NB4 (cell line): Measurements from ENCODE around the gene RNF175.
"Not testable (repeated sequence)": the region's sequence is repeated elsewhere in the genome, so short reads cannot be mapped to it uniquely, and the experiment has no call there.

Source experiments
- DNase-seq: peaks from one replicate; pipeline ENCODE4 v3.0.0; 2010; ENCODE audit warnings: low read depth
- H3K4me3 ChIP-seq: one replicate; pipeline ENCODE4 v1.5.1; 2011; ENCODE audit warnings: mild to moderate bottlenecking, low read depth, low read length, moderate library complexity
- MAX ChIP-seq: IDR thresholded peaks from 2 replicates; pipeline ENCODE4 v1.6.1; 2011; ENCODE audit warnings: low read depth, low read length
- MYC ChIP-seq: IDR thresholded peaks from 2 replicates; pipeline ENCODE4 v1.6.1; 2011; ENCODE audit warnings: low read depth, low read length
- POLR2A ChIP-seq: IDR thresholded peaks from 2 replicates; pipeline ENCODE4 v1.6.1; 2011; ENCODE audit warnings: mild to moderate bottlenecking; ENCODE audit not compliant: insufficient read length; ENCODE audit errors: extremely low read depth
- TF ChIP-seq, protein P1 (sequence below): IDR thresholded peaks from one replicate; pipeline ENCODE4 v1.5.1; 2012; ENCODE audit warnings: low read depth, low read length

The RNF175 gene

DNA sequence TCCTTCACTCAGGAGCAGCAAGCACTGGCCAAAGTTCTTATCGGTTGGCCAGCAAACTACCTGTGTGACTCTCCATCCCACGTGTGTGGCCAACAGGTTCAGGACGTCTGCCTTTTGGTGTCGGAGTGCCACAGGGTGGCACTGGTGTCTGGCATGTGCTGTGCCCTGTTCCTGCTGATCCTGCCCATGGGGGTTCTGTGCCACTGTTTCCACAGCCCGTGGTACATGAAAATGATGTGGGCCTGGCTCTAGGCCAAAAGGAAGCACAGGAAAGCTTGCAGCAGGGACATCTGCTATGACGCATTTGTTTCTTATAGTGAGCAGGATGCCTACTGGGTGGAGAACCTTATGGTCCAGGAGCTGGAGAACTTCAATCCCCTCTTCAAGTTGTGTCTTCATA lies 80.3 kb downstream of the RNF175 start:
- no peak for DNase-seq
- no peak overlapping the region for H3K4me3 ChIP-seq
- TF ChIP-seq POLR2A (no peak), MAX (no peak), MYC (no peak)
- TF ChIP-seq, protein P1, sequence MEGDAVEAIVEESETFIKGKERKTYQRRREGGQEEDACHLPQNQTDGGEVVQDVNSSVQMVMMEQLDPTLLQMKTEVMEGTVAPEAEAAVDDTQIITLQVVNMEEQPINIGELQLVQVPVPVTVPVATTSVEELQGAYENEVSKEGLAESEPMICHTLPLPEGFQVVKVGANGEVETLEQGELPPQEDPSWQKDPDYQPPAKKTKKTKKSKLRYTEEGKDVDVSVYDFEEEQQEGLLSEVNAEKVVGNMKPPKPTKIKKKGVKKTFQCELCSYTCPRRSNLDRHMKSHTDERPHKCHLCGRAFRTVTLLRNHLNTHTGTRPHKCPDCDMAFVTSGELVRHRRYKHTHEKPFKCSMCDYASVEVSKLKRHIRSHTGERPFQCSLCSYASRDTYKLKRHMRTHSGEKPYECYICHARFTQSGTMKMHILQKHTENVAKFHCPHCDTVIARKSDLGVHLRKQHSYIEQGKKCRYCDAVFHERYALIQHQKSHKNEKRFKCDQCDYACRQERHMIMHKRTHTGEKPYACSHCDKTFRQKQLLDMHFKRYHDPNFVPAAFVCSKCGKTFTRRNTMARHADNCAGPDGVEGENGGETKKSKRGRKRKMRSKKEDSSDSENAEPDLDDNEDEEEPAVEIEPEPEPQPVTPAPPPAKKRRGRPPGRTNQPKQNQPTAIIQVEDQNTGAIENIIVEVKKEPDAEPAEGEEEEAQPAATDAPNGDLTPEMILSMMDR = no peak

DNA sequence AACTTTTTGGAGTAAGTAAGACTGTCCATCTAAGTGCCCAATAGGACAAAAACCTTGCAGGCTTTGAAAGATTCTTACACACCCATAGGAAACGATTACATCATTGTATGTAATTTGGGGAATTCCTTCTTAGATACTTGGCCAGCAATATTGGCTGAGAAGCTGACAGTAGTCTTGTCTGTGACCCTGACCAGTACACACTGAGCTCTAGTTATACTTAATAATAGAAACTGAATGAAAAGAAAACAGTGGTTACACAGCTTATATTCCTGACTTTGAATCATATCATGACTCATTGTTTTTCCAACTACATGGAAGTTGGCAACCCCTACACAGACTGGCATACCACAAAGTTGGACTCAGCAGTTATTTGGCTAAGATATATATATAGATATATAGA lies 82.8 kb downstream of the RNF175 start:
- no peak for DNase-seq
- TF ChIP-seq POLR2A = no peak
- no peak for TF ChIP-seq MYC
- TF ChIP-seq, protein P1 = no peak
- TF ChIP-seq MAX = no peak
- H3K4me3 ChIP-seq = no peak overlapping the region

DNA sequence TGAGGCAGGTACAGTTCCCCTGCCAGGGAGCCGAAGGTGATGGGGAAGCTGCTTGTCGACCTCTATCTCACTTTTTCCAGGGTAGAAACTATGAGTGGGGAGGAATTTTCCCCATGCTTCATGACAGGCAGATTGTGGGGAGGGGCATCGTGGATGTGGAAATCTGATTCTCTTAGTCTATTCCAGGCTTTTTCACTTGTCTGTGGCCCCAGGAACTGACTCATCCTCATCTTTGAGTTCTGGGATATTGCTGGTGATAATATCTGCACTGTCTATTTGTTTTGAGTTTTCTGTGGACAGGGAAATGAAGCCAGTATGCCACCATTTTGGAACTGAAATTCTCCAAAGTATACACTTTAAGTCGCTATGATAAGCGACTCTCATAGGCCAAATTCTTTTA lies 83.3 kb downstream of the RNF175 start:
- H3K4me3 ChIP-seq = no peak overlapping the region
- no peak for DNase-seq
- TF ChIP-seq MAX (no peak), MYC (no peak), POLR2A (no peak)
- TF ChIP-seq, protein P1 = no peak

GRCh38 chr4:153669838-153670237 lies 90.0 kb downstream of the RNF175 start:
- DNase-seq = no peak
- H3K4me3 ChIP-seq = no peak overlapping the region
- TF ChIP-seq MAX (no peak), MYC (no peak), POLR2A (no peak)
- TF ChIP-seq, protein P1 = no peak

- DNase-seq = no peak
- TF ChIP-seq POLR2A = no peak
- no peak for TF ChIP-seq MAX
- TF ChIP-seq, protein P1 = no peak
- no peak for TF ChIP-seq MYC
- no peak overlapping the region for H3K4me3 ChIP-seq
These were observed 91.2 kb downstream of the RNF175 start for GRCh38 chr4:153668647-153669046.

DNA sequence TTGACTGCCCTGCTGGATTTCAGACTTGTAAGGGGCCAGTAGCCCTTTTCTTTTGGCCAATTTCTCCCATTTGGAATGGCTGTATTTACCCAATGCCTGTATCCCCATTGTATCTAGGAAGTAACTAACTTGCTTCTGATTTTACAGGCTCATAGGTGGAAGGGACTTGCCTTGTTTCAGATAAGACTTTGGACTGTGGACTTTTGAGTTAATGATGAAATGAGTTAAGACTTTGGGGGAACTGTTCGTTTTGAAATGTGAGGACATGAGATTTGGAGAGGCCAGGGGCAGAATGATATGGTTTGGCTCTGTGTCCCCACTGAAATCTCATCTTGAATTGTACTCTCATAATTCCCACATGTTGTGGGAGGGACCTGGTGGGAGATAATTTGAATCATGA lies 93.3 kb downstream of the RNF175 start:
- DNase-seq, H3K4me3 ChIP-seq: not testable (repeated sequence)
